Measurements from ENCODE around the gene SMKR1. TPM values are rescaled to one million over a fixed set of nuclear protein-coding genes. Genes with fewer than 3 reads are reported as not detected.
"Not testable (repeated sequence)": the region's sequence is repeated elsewhere in the genome, so short reads cannot be mapped to it uniquely, and the experiment has no call there.

The SMKR1 gene
- total and polyA plus RNA-seq, 3 donors from 2014 or later: 57.0 to 231 (median 210) TPM

DNA sequence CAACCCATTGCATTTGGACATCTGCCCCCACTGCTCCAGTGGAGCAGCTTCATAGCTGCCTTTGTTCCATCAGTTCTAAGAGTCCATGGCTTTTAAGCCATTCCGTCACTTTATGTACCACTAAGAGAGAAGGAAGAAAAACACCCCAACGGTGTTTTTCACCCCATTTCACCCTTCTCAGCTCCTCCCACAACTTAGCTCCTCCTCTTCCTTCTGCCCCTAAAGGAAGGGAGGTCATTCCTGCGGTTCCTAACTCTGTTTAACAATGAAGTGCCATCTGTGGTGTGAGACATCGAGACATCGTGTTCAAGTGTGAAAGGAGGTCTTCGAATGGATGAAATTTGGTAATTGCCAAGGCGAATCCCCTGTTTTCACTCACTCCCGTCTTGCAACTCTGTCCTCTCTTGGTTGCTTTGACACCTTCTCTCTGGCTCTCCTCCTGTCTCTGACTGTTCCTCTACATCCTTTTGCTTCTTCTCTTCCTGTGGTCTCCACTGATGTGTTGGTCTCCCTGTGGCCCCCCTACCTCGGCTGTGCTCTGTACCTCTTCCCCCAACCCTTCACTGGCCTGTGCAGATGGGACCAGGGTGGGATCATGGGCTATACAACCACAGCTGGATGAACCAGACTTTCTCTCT, 23.0 kb downstream of the SMKR1 start:
- WGBS, 2 donors: 87 to 90% methylated on average over 9 of the region's 9 CpGs
- Histone ChIP-seq H3K4me3 (no peak overlapping the region), H3K27me3 (no peaks in the 10 kb centered on the region), H3K9me3 (no peaks in the 10 kb centered on the region), H3K27ac (no peak overlapping the region), H3K36me3 (ENCODE audit: low read depth, missing control alignments) (no peaks in the 10 kb centered on the region), H3K4me1 (no peaks in the 10 kb centered on the region)
- intact Hi-C loops (cut with DNase I; ENCODE audit: low total_unique reads): no loop called here
- TF ChIP-seq CTCF (IDR thresholded peaks at IDR 0.05) (no peak), POLR2A (IDR thresholded peaks at IDR 0.05) (no peak)
- DNase-seq: no peak

- TF ChIP-seq POLR2A (IDR thresholded peaks at IDR 0.05) (no peak), CTCF (IDR thresholded peaks at IDR 0.05) (no peak)
- Histone ChIP-seq H3K36me3 (ENCODE audit: low read depth, missing control alignments) (no peaks in the 10 kb centered on the region), H3K4me3 (no peak overlapping the region), H3K9me3 (no peaks in the 10 kb centered on the region), H3K27me3 (no peaks in the 10 kb centered on the region), H3K27ac (no peak overlapping the region), H3K4me1 (no peaks in the 10 kb centered on the region)
- intact Hi-C loops (cut with DNase I; ENCODE audit: low total_unique reads): no loop called here
- WGBS, 2 donors: 89 to 96% methylated on average over 4 of the region's 4 CpGs
- DNase-seq: no peak
Observed at GRCh38 chr7:129529643-129530042, 27.3 kb downstream of the SMKR1 start.

GRCh38 chr7:129530795-129531391, 28.6 kb downstream of the SMKR1 start:
- H3K4me3 ChIP-seq: no peak overlapping the region
- H3K36me3 ChIP-seq (ENCODE audit: low read depth, missing control alignments): no peaks in the 10 kb centered on the region
- H3K9me3 ChIP-seq: no peaks in the 10 kb centered on the region
- H3K27me3 ChIP-seq: no peaks in the 10 kb centered on the region
- no peaks in the 10 kb centered on the region for H3K4me1 ChIP-seq
- WGBS, 2 donors: 89 to 91% methylated on average over 5 of the region's 5 CpGs
- DNase-seq: no peak
- H3K27ac ChIP-seq: no peak overlapping the region
- TF ChIP-seq POLR2A (IDR thresholded peaks at IDR 0.05): no peak
- TF ChIP-seq CTCF (IDR thresholded peaks at IDR 0.05): no peak
- intact Hi-C loops (cut with DNase I; ENCODE audit: low total_unique reads): no loop called here

- H3K4me3 ChIP-seq: no peak overlapping the region
- no peak overlapping the region for H3K27ac ChIP-seq
- WGBS, 2 donors: 81 to 89% methylated on average over 11 of the region's 11 CpGs
- no peaks in the 10 kb centered on the region for H3K27me3 ChIP-seq
- TF ChIP-seq CTCF (IDR thresholded peaks at IDR 0.05) (no peak), POLR2A (IDR thresholded peaks at IDR 0.05) (no peak)
- no peaks in the 10 kb centered on the region for H3K4me1 ChIP-seq
- H3K9me3 ChIP-seq: no peaks in the 10 kb centered on the region
- no peak for DNase-seq
- intact Hi-C loops (cut with DNase I; ENCODE audit: low total_unique reads): no loop called here
- no peaks in the 10 kb centered on the region for H3K36me3 ChIP-seq (ENCODE audit: low read depth, missing control alignments)
Observed at GRCh38 chr7:129531721-129532120, 29.4 kb downstream of the SMKR1 start.

DNA sequence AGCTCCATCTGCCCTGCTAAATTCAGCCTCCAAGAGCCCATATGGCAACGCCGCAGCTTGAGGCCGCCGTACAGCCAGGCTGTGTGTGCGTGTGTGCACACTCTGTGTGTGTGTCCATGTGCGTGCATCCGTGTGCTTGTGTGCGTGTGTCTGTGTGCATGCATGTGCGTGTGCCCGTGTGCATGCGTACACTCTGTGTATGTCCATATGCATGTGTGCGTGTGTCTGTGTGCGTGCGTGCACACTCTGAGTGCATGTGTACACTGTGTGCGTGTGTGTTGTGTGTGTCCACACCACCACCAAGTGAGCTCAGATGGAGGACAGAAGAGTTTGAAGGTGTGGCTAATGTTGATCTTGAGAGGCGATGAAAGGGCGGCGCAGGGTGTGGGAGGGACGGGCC, 30.0 kb downstream of the SMKR1 start:
- no peak for DNase-seq
- no peak overlapping the region for H3K27ac ChIP-seq
- TF ChIP-seq POLR2A (IDR thresholded peaks at IDR 0.05): no peak
- intact Hi-C loops (cut with DNase I; ENCODE audit: low total_unique reads): no loop called here
- no peaks in the 10 kb centered on the region for H3K27me3 ChIP-seq
- H3K36me3 ChIP-seq (ENCODE audit: low read depth, missing control alignments): no peaks in the 10 kb centered on the region
- no peaks in the 10 kb centered on the region for H3K9me3 ChIP-seq
- WGBS, 2 donors: 89% methylated on average over 14 to 19 of the region's 19 CpGs
- no peaks in the 10 kb centered on the region for H3K4me1 ChIP-seq
- no peak overlapping the region for H3K4me3 ChIP-seq

DNA sequence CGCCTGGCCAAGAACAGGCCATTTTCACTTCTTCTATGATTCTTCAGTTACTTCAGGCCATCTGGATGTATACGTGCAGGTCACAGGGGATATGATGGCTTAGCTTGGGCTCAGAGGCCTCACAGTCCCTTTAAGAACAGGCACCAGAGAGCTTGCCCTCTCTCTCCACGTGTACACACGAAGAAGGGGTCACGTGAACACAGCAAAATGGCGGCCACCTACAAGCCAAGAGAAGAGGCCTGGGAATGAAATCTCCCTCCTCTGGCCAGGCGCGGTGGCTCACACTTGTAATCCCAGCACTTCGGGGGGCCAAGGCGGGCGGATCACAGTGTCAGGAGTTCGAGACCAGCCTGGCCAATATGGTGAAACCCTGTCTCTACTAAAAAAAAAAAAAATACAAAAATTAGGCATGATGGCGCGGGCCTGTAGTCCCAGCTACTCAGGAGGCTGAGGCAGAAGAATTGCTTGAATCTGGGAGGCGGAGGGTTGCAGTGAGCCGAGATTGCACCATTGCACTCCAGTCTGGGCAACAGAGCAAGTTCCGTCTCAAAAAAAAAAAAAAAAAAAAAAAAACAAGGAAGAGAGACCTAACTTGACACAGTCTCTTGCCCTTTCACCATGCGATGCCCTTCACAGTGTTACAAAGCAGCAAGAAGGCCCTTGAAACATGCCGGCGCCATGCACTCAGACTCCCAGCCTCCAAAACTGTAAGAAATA, 32.4 kb downstream of the SMKR1 start:
- H3K4me3 ChIP-seq; intact Hi-C loops (cut with DNase I; ENCODE audit: low total_unique reads); H3K4me1 ChIP-seq; H3K27me3 ChIP-seq; H3K9me3 ChIP-seq; H3K36me3 ChIP-seq (ENCODE audit: low read depth, missing control alignments): not testable (repeated sequence)
- 85 to 87% methylated on average over 20 of the region's 20 CpGs for WGBS, 2 donors
- H3K27ac ChIP-seq: peak overlapping the region in 1 of 2 donors; percentile 46
- DNase-seq: peak; percentile 17

Measured in testis (tissue), 3 donors.